ENCODE data around the gene MYOC.

The MYOC gene

DNA sequence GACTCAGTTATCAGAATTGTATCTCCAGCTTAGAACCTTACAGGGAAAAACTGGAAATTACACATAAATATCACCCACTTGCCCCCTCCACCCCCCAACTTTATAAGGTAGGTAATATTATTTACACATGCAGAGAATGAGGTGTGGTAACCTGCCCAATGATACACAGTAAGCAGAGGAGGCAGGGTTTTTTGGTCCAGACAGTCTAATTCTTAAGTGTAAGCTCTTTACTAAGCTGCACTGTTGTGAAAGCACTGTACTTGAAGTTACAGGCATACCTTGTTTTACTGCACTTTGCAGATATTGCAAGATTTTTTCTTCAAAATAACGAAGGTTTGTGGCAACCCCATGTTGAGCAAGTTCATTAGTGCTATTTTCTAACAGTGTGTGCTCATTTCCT, 55.3 kb downstream of the MYOC start:
- H2AFZ ChIP-seq = no peak overlapping the region
- H3K9ac ChIP-seq = no peak overlapping the region
- no peak overlapping the region for H3K4me3 ChIP-seq (ENCODE audit: low read depth, low read length)

DNA sequence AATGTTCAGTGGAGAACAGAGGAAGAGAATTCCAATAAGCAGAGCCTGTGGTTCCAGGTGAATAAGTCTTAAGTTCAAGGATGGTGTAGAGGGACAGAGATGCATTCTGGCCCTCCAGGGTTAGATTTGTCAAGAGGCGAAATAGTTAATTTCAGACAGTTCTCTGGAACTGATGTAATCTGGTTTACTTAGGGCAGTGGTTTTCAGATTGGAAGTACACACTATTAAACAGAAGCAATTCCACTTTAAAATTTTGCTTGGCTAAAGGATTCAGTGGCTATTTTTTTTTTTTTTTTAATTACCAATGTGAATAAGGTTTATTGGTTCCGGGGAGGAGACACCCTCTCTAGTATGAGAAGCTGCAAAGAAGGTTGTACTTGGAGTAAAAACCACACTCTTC, 55.8 kb downstream of the MYOC start:
- H3K27ac ChIP-seq = no peak overlapping the region
- no peaks in the 10 kb centered on the region for H3K9me3 ChIP-seq (ENCODE audit: control insufficient read depth, low read length)
- no peaks in the 10 kb centered on the region for H3K27me3 ChIP-seq (ENCODE audit: control insufficient read depth, insufficient read depth, low read length)
- H3K36me3 ChIP-seq (ENCODE audit: control insufficient read depth, insufficient read depth, low read length) = no peaks in the 10 kb centered on the region
- no peak overlapping the region for H3K9ac ChIP-seq
- no peak overlapping the region for H3K4me2 ChIP-seq (ENCODE audit: low read length)
- H3K79me2 ChIP-seq = no peaks in the 10 kb centered on the region
- H3K4me3 ChIP-seq (ENCODE audit: low read depth, low read length) = no peak overlapping the region
- no peaks in the 10 kb centered on the region for H3K4me1 ChIP-seq
- no peak overlapping the region for H2AFZ ChIP-seq
- TF ChIP-seq, protein P1, sequence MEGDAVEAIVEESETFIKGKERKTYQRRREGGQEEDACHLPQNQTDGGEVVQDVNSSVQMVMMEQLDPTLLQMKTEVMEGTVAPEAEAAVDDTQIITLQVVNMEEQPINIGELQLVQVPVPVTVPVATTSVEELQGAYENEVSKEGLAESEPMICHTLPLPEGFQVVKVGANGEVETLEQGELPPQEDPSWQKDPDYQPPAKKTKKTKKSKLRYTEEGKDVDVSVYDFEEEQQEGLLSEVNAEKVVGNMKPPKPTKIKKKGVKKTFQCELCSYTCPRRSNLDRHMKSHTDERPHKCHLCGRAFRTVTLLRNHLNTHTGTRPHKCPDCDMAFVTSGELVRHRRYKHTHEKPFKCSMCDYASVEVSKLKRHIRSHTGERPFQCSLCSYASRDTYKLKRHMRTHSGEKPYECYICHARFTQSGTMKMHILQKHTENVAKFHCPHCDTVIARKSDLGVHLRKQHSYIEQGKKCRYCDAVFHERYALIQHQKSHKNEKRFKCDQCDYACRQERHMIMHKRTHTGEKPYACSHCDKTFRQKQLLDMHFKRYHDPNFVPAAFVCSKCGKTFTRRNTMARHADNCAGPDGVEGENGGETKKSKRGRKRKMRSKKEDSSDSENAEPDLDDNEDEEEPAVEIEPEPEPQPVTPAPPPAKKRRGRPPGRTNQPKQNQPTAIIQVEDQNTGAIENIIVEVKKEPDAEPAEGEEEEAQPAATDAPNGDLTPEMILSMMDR (IDR thresholded peaks at IDR 0.05) = no peak

More for the DNA sequence above, 55.3 kb downstream of the MYOC start:
- Histone ChIP-seq H3K9me3 (ENCODE audit: control insufficient read depth, low read length) (no peaks in the 10 kb centered on the region), H3K27me3 (ENCODE audit: control insufficient read depth, insufficient read depth, low read length) (no peaks in the 10 kb centered on the region), H3K4me2 (ENCODE audit: low read length) (no peak overlapping the region), H3K79me2 (no peaks in the 10 kb centered on the region), H3K27ac (no peak overlapping the region), H3K4me1 (no peaks in the 10 kb centered on the region), H3K36me3 (ENCODE audit: control insufficient read depth, insufficient read depth, low read length) (no peaks in the 10 kb centered on the region)
- TF ChIP-seq, protein P1 (IDR thresholded peaks at IDR 0.05) = no peak

- Histone ChIP-seq H3K4me2 (ENCODE audit: low read length) (no peak overlapping the region), H3K9ac (no peak overlapping the region), H3K9me3 (ENCODE audit: control insufficient read depth, low read length) (no peaks in the 10 kb centered on the region), H3K79me2 (no peaks in the 10 kb centered on the region), H2AFZ (no peak overlapping the region), H3K27ac (no peak overlapping the region), H3K4me3 (ENCODE audit: low read depth, low read length) (no peak overlapping the region), H3K36me3 (ENCODE audit: control insufficient read depth, insufficient read depth, low read length) (no peaks in the 10 kb centered on the region), H3K4me1 (no peaks in the 10 kb centered on the region), H3K27me3 (ENCODE audit: control insufficient read depth, insufficient read depth, low read length) (no peaks in the 10 kb centered on the region)
- TF ChIP-seq, protein P1 (IDR thresholded peaks at IDR 0.05) = no peak
These were observed 56.4 kb downstream of the MYOC start for GRCh38 chr1:171596119-171596518.

GRCh38 chr1:171595324-171595723, 57.2 kb downstream of the MYOC start:
- no peaks in the 10 kb centered on the region for H3K9me3 ChIP-seq (ENCODE audit: control insufficient read depth, low read length)
- no peaks in the 10 kb centered on the region for H3K79me2 ChIP-seq
- TF ChIP-seq, protein P1 (IDR thresholded peaks at IDR 0.05) = no peak
- H3K9ac ChIP-seq = no peak overlapping the region
- H3K4me2 ChIP-seq (ENCODE audit: low read length) = no peak overlapping the region
- no peak overlapping the region for H3K4me3 ChIP-seq (ENCODE audit: low read depth, low read length)
- no peak overlapping the region for H3K27ac ChIP-seq
- H3K36me3 ChIP-seq (ENCODE audit: control insufficient read depth, insufficient read depth, low read length) = no peaks in the 10 kb centered on the region
- H3K4me1 ChIP-seq = no peaks in the 10 kb centered on the region
- no peaks in the 10 kb centered on the region for H3K27me3 ChIP-seq (ENCODE audit: control insufficient read depth, insufficient read depth, low read length)
- H2AFZ ChIP-seq = no peak overlapping the region

- H3K36me3 ChIP-seq (ENCODE audit: control insufficient read depth, insufficient read depth, low read length) = no peaks in the 10 kb centered on the region
- no peak overlapping the region for H3K9ac ChIP-seq
- H3K9me3 ChIP-seq (ENCODE audit: control insufficient read depth, low read length) = no peaks in the 10 kb centered on the region
- no peak overlapping the region for H2AFZ ChIP-seq
- no peaks in the 10 kb centered on the region for H3K79me2 ChIP-seq
- TF ChIP-seq, protein P1 (IDR thresholded peaks at IDR 0.05) = no peak
- H3K4me3 ChIP-seq (ENCODE audit: low read depth, low read length) = no peak overlapping the region
- H3K4me2 ChIP-seq (ENCODE audit: low read length) = no peak overlapping the region
- no peaks in the 10 kb centered on the region for H3K27me3 ChIP-seq (ENCODE audit: control insufficient read depth, insufficient read depth, low read length)
- no peak overlapping the region for H3K27ac ChIP-seq
- H3K4me1 ChIP-seq = no peaks in the 10 kb centered on the region
These were observed 62.5 kb downstream of the MYOC start for GRCh38 chr1:171590022-171590421.
